HEK293 (cell line): ENCODE results near the gene URAD.
A peak's percentile ranks its signal among the peaks of the same experiment; 100 is the strongest.

Source experiments
- CTCF ChIA-PET: fragments of 350-600 bp; formaldehyde crosslinking; extraction: SDS; loops from one replicate; lab custom pipeline; 2021; ENCODE audit warnings: antibody characterized with exemption; lab: Yijun Ruan, JAX
- POLR2A ChIA-PET: fragments of 300-600 bp; formaldehyde crosslinking; extraction: SDS; loops from one replicate; lab custom pipeline; 2020; ENCODE audit warnings: antibody characterized with exemption, inconsistent platforms; lab: Yijun Ruan, JAX
- H3K27ac ChIP-seq: fragments of 200-500 bp; sonication (Bioruptor generic); 2 replicates; pipeline ENCODE4 v1.5.1; 2014; ENCODE audit warnings: low read depth, low read length, control low read depth, inconsistent platforms; ENCODE audit errors: extremely low read depth
- H3K36me3 ChIP-seq, 2 experiments: fragments of 200-500 bp in 1 of 2; sonication (Bioruptor generic) in 1 of 2; 1 replicate in 1 of 2; 2 replicates in 1 of 2; pipeline ENCODE4 v1.5.1; 2014 to 2017; ENCODE audit warnings: inconsistent platforms in 2 of 2, low read length in 2 of 2; ENCODE audit not compliant: control insufficient read depth in 2 of 2, insufficient read depth in 1 of 2
- H3K4me1 ChIP-seq: fragments of 200-500 bp; sonication (Bioruptor generic); 2 replicates; pipeline ENCODE4 v1.5.1; 2014; ENCODE audit warnings: mild to moderate bottlenecking, low read length, inconsistent platforms; ENCODE audit not compliant: control insufficient read depth, insufficient read depth
- H3K4me3 ChIP-seq: 2 replicates; pipeline ENCODE4 v1.5.1; 2011; ENCODE audit warnings: low read depth, mild to moderate bottlenecking, control low read depth, low read length, moderate library complexity
- H3K9me3 ChIP-seq: fragments of 200-500 bp; sonication (Bioruptor generic); 2 replicates; pipeline ENCODE4 v1.5.1; 2014; ENCODE audit warnings: low read depth, low read length, inconsistent platforms; ENCODE audit not compliant: control insufficient read depth, insufficient read depth
- SCRT2 ChIP-seq: fragments of 450-650 bp; formaldehyde crosslinking; IDR thresholded peaks from 2 replicates; pipeline ENCODE4 v1.5.1; 2016; ENCODE audit warnings: missing biosample characterization, missing genetic modification characterization
- WT1 ChIP-seq: fragments of 450-650 bp; formaldehyde crosslinking; IDR thresholded peaks from 2 replicates; pipeline ENCODE4 v1.5.1; 2016; ENCODE audit warnings: missing biosample characterization, missing genetic modification characterization
- ZBTB17 ChIP-seq: fragments of 450-650 bp; formaldehyde crosslinking; IDR thresholded peaks from 2 replicates; pipeline ENCODE4 v1.5.1; 2016; ENCODE audit warnings: missing biosample characterization, missing genetic modification characterization
- ZBTB44 ChIP-seq: fragments of 450-650 bp; IDR thresholded peaks from 2 replicates; pipeline ENCODE4 v1.5.1; 2018; ENCODE audit warnings: missing biosample characterization, mild to moderate bottlenecking, missing genetic modification characterization
- ZFP3 ChIP-seq: fragments of 450-650 bp; formaldehyde crosslinking; IDR thresholded peaks from 2 replicates; pipeline ENCODE4 v1.5.1; 2016; ENCODE audit warnings: low read depth, missing biosample characterization, missing genetic modification characterization
- ZNF175 ChIP-seq: fragments of 450-650 bp; formaldehyde crosslinking; IDR thresholded peaks from 2 replicates; pipeline ENCODE4 v1.5.1; 2016; ENCODE audit warnings: missing biosample characterization, missing genetic modification characterization
- ZNF266 ChIP-seq: fragments of 450-650 bp; formaldehyde crosslinking; IDR thresholded peaks from 2 replicates; pipeline ENCODE4 v1.5.1; 2016; ENCODE audit warnings: missing biosample characterization, missing genetic modification characterization, low read depth
- ZNF335 ChIP-seq: fragments of 450-650 bp; formaldehyde crosslinking; conservative IDR thresholded peaks from 2 replicates; pipeline ENCODE4 v1.5.1; 2016; ENCODE audit warnings: missing biosample characterization, missing genetic modification characterization
- ZNF366 ChIP-seq: fragments of 450-650 bp; formaldehyde crosslinking; conservative IDR thresholded peaks from 2 replicates; pipeline ENCODE4 v1.5.1; 2016; ENCODE audit warnings: missing biosample characterization, missing genetic modification characterization
- ZNF555 ChIP-seq: fragments of 450-650 bp; formaldehyde crosslinking; conservative IDR thresholded peaks from 2 replicates; pipeline ENCODE4 v1.5.1; 2017; ENCODE audit warnings: missing biosample characterization, mild to moderate bottlenecking, missing genetic modification characterization, inconsistent platforms
- ZNF654 ChIP-seq: fragments of 450-650 bp; formaldehyde crosslinking; IDR thresholded peaks from 2 replicates; pipeline ENCODE4 v1.5.1; 2016; ENCODE audit warnings: low read depth, missing biosample characterization, missing genetic modification characterization
- ZNF830 ChIP-seq: fragments of 450-650 bp; IDR thresholded peaks from 2 replicates; pipeline ENCODE4 v1.5.0; 2018; ENCODE audit warnings: missing biosample characterization, missing genetic modification characterization, low read depth, mild to moderate bottlenecking, moderate library complexity
- TF ChIP-seq, protein P1 (sequence below): fragments of 450-650 bp; formaldehyde crosslinking; IDR thresholded peaks from 2 replicates; pipeline ENCODE4 v1.5.1; 2016; ENCODE audit warnings: missing biosample characterization, missing genetic modification characterization, borderline replicate concordance
- TF ChIP-seq, protein P2 (sequence below): fragments of 450-650 bp; formaldehyde crosslinking; IDR thresholded peaks from 2 replicates; pipeline ENCODE4 v1.5.1; 2016; ENCODE audit warnings: missing biosample characterization, missing genetic modification characterization

Gene URAD

GRCh38 chr13:27997904-27998522 is 9.5 kb upstream of the URAD start (continued):
- TF ChIP-seq ZFP3 = no peak
- TF ChIP-seq ZNF555 = no peak
- TF ChIP-seq ZNF654 (tag by site-specific recombination) = peak; percentile 82
- TF ChIP-seq ZNF335 = peak; percentile 50
- TF ChIP-seq ZNF266 (tag by site-specific recombination) = no peak
- TF ChIP-seq, protein P1, sequence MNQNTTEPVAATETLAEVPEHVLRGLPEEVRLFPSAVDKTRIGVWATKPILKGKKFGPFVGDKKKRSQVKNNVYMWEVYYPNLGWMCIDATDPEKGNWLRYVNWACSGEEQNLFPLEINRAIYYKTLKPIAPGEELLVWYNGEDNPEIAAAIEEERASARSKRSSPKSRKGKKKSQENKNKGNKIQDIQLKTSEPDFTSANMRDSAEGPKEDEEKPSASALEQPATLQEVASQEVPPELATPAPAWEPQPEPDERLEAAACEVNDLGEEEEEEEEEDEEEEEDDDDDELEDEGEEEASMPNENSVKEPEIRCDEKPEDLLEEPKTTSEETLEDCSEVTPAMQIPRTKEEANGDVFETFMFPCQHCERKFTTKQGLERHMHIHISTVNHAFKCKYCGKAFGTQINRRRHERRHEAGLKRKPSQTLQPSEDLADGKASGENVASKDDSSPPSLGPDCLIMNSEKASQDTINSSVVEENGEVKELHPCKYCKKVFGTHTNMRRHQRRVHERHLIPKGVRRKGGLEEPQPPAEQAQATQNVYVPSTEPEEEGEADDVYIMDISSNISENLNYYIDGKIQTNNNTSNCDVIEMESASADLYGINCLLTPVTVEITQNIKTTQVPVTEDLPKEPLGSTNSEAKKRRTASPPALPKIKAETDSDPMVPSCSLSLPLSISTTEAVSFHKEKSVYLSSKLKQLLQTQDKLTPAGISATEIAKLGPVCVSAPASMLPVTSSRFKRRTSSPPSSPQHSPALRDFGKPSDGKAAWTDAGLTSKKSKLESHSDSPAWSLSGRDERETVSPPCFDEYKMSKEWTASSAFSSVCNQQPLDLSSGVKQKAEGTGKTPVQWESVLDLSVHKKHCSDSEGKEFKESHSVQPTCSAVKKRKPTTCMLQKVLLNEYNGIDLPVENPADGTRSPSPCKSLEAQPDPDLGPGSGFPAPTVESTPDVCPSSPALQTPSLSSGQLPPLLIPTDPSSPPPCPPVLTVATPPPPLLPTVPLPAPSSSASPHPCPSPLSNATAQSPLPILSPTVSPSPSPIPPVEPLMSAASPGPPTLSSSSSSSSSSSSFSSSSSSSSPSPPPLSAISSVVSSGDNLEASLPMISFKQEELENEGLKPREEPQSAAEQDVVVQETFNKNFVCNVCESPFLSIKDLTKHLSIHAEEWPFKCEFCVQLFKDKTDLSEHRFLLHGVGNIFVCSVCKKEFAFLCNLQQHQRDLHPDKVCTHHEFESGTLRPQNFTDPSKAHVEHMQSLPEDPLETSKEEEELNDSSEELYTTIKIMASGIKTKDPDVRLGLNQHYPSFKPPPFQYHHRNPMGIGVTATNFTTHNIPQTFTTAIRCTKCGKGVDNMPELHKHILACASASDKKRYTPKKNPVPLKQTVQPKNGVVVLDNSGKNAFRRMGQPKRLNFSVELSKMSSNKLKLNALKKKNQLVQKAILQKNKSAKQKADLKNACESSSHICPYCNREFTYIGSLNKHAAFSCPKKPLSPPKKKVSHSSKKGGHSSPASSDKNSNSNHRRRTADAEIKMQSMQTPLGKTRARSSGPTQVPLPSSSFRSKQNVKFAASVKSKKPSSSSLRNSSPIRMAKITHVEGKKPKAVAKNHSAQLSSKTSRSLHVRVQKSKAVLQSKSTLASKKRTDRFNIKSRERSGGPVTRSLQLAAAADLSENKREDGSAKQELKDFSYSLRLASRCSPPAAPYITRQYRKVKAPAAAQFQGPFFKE (tag by site-specific recombination) = no peak
- peak; percentile 46 for TF ChIP-seq ZNF366
- TF ChIP-seq ZBTB44 (tag by site-specific recombination) = 0 out of 2 replicates have a peak, but pooled peaks have one; percentile 29
- TF ChIP-seq, protein P2, sequence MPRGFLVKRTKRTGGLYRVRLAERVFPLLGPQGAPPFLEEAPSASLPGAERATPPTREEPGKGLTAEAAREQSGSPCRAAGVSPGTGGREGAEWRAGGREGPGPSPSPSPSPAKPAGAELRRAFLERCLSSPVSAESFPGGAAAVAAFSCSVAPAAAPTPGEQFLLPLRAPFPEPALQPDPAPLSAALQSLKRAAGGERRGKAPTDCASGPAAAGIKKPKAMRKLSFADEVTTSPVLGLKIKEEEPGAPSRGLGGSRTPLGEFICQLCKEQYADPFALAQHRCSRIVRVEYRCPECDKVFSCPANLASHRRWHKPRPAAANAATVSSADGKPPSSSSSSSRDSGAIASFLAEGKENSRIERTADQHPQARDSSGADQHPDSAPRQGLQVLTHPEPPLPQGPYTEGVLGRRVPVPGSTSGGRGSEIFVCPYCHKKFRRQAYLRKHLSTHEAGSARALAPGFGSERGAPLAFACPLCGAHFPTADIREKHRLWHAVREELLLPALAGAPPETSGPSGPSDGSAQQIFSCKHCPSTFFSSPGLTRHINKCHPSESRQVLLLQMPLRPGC (tag by site-specific recombination) = no peak

- no peak overlapping the region for H3K4me3 ChIP-seq
- H3K4me1 ChIP-seq = no peaks in the 10 kb centered on the region
- H3K9me3 ChIP-seq = no peaks in the 10 kb centered on the region
- ChIA-PET CTCF (interaction anchor here (1.1 kb wide), 1 partner anchor 165 kb away, joined by 4 read pairs; no protein-coding TSS in a partner anchor), POLR2A (no interaction called here)
- no peaks in the 10 kb centered on the region for H3K36me3 ChIP-seq
- TF ChIP-seq SCRT2 (tag by site-specific recombination) (no peak), ZBTB17 (tag by site-specific recombination) (0 out of 2 replicates have a peak, but pooled peaks have one; percentile 17), ZNF830 (tag by site-specific recombination) (no peak)
- no peak overlapping the region for H3K27ac ChIP-seq
Observed at GRCh38 chr13:27991881-27992280, 3.4 kb upstream of the URAD start.

- TF ChIP-seq WT1 (tag by site-specific recombination) (no peak), ZNF175 (no peak)
- ChIA-PET POLR2A (interaction anchor here (0.6 kb wide), 1 partner anchor 162 kb away, joined by 5 read pairs; no protein-coding TSS in a partner anchor), CTCF (interaction anchor here (0.6 to 5.4 kb wide), 10 partner anchors 12 to 1265 kb away, joined by 3 to 71 read pairs (median 6); no protein-coding TSS in a partner anchor)
- Histone ChIP-seq H3K4me3 (no peak overlapping the region), H3K9me3 (no peaks in the 10 kb centered on the region), H3K27ac (no peak overlapping the region), H3K4me1 (no peaks in the 10 kb centered on the region), H3K36me3 (no peaks in the 10 kb centered on the region)
Observed at GRCh38 chr13:27985600-27985999, 2.9 kb downstream of the URAD start.
